HepG2 (cell line): ENCODE results near the gene SERTAD3. TPM values are rescaled to one million over a fixed set of nuclear protein-coding genes. Genes with fewer than 3 reads are reported as not detected.

Experiments
- ATF5 ChIP-seq: sonication (generic); formaldehyde crosslinking; IDR thresholded peaks from 2 replicates; pipeline ENCODE4 v1.4.0; 2020; ENCODE audit warnings: mild to moderate bottlenecking, low read depth, missing genetic modification reagents
- BORCS8-MEF2B ChIP-seq: sonication (generic); formaldehyde crosslinking; IDR thresholded peaks from 2 replicates; pipeline ENCODE4 v1.8.0; 2022; ENCODE audit warnings: mild to moderate bottlenecking, missing genetic modification reagents
- BRF2 ChIP-seq: sonication (generic); formaldehyde crosslinking; IDR thresholded peaks from 2 replicates; pipeline ENCODE4 v1.8.1; 2022; ENCODE audit warnings: mild to moderate bottlenecking, missing genetic modification reagents
- E2F5 ChIP-seq: sonication (generic); formaldehyde crosslinking; conservative IDR thresholded peaks from 2 replicates; pipeline ENCODE4 v1.4.0; 2020; ENCODE audit warnings: missing genetic modification reagents
- EZH2 ChIP-seq: conservative IDR thresholded peaks from 2 replicates; pipeline ENCODE4 v1.6.1; 2012; ENCODE audit warnings: mild to moderate bottlenecking, low read depth, low read length, moderate library complexity
- FIP1L1 ChIP-seq: fragments of 200-400 bp; formaldehyde crosslinking; IDR thresholded peaks from 2 replicates; pipeline ENCODE4 v1.6.1; 2018; ENCODE audit warnings: low read depth, mild to moderate bottlenecking, low read length, moderate library complexity, borderline replicate concordance; ENCODE audit not compliant: insufficient read depth
- HNF4A ChIP-seq: sonication (generic); formaldehyde crosslinking; IDR thresholded peaks from 2 replicates; pipeline ENCODE4 v1.4.0; 2020; ENCODE audit warnings: missing genetic modification reagents
- HOXA3 ChIP-seq: sonication (generic); formaldehyde crosslinking; IDR thresholded peaks from 2 replicates; pipeline ENCODE4 v1.5.0; 2020; ENCODE audit warnings: missing genetic modification reagents
- KAT8 ChIP-seq: IDR thresholded peaks from 2 replicates; pipeline ENCODE4 v1.6.1; 2016; ENCODE audit warnings: missing genetic modification reagents, missing compliant biosample characterization
- MTF2 ChIP-seq: sonication (generic); formaldehyde crosslinking; IDR thresholded peaks from 2 replicates; pipeline ENCODE4 v1.5.0; 2020; ENCODE audit warnings: missing genetic modification reagents, borderline replicate concordance
- RNF2 ChIP-seq: fragments of 450-650 bp; conservative IDR thresholded peaks from 2 replicates; pipeline ENCODE4 v1.6.1; 2016; ENCODE audit warnings: low read depth
- SCMH1 ChIP-seq: sonication (generic); formaldehyde crosslinking; IDR thresholded peaks from 2 replicates; pipeline ENCODE4 v1.9.0; 2021; ENCODE audit warnings: missing genetic modification reagents, mild to moderate bottlenecking, borderline replicate concordance
- XBP1 ChIP-seq: sonication (generic); formaldehyde crosslinking; IDR thresholded peaks from 2 replicates; pipeline ENCODE4 v1.5.0; 2020; ENCODE audit warnings: missing genetic modification reagents
- ZFP91 ChIP-seq: sonication (generic); formaldehyde crosslinking; IDR thresholded peaks from 2 replicates; pipeline ENCODE4 v1.9.0; 2022; ENCODE audit warnings: missing genetic modification reagents, mild to moderate bottlenecking, borderline replicate concordance
- ZMYM2 ChIP-seq: sonication (generic); formaldehyde crosslinking; IDR thresholded peaks from 2 replicates; pipeline ENCODE4 v1.8.0; 2022; ENCODE audit warnings: mild to moderate bottlenecking, missing genetic modification reagents
- ZMYM3 ChIP-seq: sonication (generic); formaldehyde crosslinking; IDR thresholded peaks from 2 replicates; pipeline ENCODE4 v1.5.1; 2020; ENCODE audit warnings: mild to moderate bottlenecking, missing genetic modification reagents
- ZNF580 ChIP-seq: IDR thresholded peaks from 2 replicates; pipeline ENCODE4 v1.6.1; 2016; ENCODE audit warnings: low read depth, borderline replicate concordance
- ZNF674 ChIP-seq: sonication (generic); formaldehyde crosslinking; IDR thresholded peaks from 2 replicates; pipeline ENCODE4 v1.5.0; 2020; ENCODE audit warnings: low read depth, mild to moderate bottlenecking, missing genetic modification reagents
- ZNF768 ChIP-seq: sonication (generic); formaldehyde crosslinking; IDR thresholded peaks from 2 replicates; pipeline ENCODE4 v1.4.0; 2020; ENCODE audit warnings: missing genetic modification reagents
- polyA plus RNA-seq, 8 experiments: library from polyadenylated mRNA; depleted of rRNA in 3 of 8; stranded (reverse) in 7 of 8; unstranded in 1 of 8; fragments of >200 nt; fragmentation: Illumina TruSeq in 4 of 8; extraction: Trizol in 4 of 8; gene quantifications; 2 replicates each; pipeline versions ENCODE4 v1.2.1 to v1.2.3, GENCODE V29; 2011 to 2016; ENCODE audit warnings: low read depth in 4 of 8, missing spikeins in 1 of 8, mixed read lengths in 1 of 8; ENCODE audit not compliant: insufficient read depth in 1 of 8
- total RNA-seq, 5 experiments: library from RNA; depleted of rRNA; stranded (reverse); fragments of >200 nt; fragmentation: Illumina TruSeq; extraction: Trizol; gene quantifications; 2 replicates each; pipeline ENCODE4 v1.2.3, GENCODE V29; 2016; ENCODE audit warnings: low read depth in 1 of 5
- TF ChIP-seq, protein P1 (sequence below): sonication (generic); formaldehyde crosslinking; IDR thresholded peaks from 2 replicates; pipeline ENCODE4 v1.9.0; 2021; ENCODE audit warnings: missing genetic modification reagents, borderline replicate concordance

SERTAD3 gene
- total and polyA plus RNA-seq, 2 of the 13 experiments (the other 11 are each of a cell fraction or from before 2014, with no cell fraction given), result 9.6 to 16.9 TPM

GRCh38 chr19:40420766-40421765, 23.1 kb downstream of the SERTAD3 start (continued):
- TF ChIP-seq ZNF768 (peak; percentile 82; the same call in 1 of the 2 replicates), ZNF674 (CRISPR knock-in tag) (0 out of 2 replicates have a peak, but pooled peaks have one; percentile 84), XBP1 (CRISPR knock-in tag) (no peak), SCMH1 (CRISPR knock-in tag) (no peak), ATF5 (CRISPR knock-in tag) (no peak), BRF2 (CRISPR knock-in tag) (no peak), HNF4A (peak; percentile 22; the same call in 1 of the 2 replicates), E2F5 (no peak), RNF2 (0 out of 2 replicates have a peak, but pooled peaks have one; percentile 42), ZNF580 (CRISPR knock-in tag) (no peak), KAT8 (CRISPR knock-in tag) (peak; percentile 83), FIP1L1 (0 out of 2 replicates have a peak, but pooled peaks have one; percentile 21), MTF2 (CRISPR knock-in tag) (no peak), ZMYM2 (CRISPR knock-in tag) (peak; percentile 72; the same call in 1 of the 2 replicates), EZH2 (no peak), ZFP91 (CRISPR knock-in tag) (peak; percentile 84), BORCS8-MEF2B (CRISPR knock-in tag) (no peak; the same call in 1 of the 2 replicates), ZMYM3 (CRISPR knock-in tag) (peak; percentile 73), HOXA3 (peak; percentile 79)
- TF ChIP-seq, protein P1, sequence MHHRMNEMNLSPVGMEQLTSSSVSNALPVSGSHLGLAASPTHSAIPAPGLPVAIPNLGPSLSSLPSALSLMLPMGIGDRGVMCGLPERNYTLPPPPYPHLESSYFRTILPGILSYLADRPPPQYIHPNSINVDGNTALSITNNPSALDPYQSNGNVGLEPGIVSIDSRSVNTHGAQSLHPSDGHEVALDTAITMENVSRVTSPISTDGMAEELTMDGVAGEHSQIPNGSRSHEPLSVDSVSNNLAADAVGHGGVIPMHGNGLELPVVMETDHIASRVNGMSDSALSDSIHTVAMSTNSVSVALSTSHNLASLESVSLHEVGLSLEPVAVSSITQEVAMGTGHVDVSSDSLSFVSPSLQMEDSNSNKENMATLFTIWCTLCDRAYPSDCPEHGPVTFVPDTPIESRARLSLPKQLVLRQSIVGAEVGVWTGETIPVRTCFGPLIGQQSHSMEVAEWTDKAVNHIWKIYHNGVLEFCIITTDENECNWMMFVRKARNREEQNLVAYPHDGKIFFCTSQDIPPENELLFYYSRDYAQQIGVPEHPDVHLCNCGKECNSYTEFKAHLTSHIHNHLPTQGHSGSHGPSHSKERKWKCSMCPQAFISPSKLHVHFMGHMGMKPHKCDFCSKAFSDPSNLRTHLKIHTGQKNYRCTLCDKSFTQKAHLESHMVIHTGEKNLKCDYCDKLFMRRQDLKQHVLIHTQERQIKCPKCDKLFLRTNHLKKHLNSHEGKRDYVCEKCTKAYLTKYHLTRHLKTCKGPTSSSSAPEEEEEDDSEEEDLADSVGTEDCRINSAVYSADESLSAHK (CRISPR knock-in tag), result 0 out of 2 replicates have a peak, but pooled peaks have one; percentile 12
